ENCODE results near the gene GPRIN1.
"Not testable (repeated sequence)": the region's sequence is repeated elsewhere in the genome, so short reads cannot be mapped to it uniquely, and the experiment has no call there.

GPRIN1 gene

GRCh38 chr5:176620333-176620981, 10.5 kb upstream of the GPRIN1 start:
- FAIRE-seq = no peak

GRCh38 chr5:176619569-176620332, 9.8 kb upstream of the GPRIN1 start:
- no peak for FAIRE-seq

- no peak for FAIRE-seq
These were observed 9.2 kb upstream of the GPRIN1 start for GRCh38 chr5:176619203-176619568.

- FAIRE-seq = no peak
These were observed 8.8 kb upstream of the GPRIN1 start for GRCh38 chr5:176618783-176619182.

DNA sequence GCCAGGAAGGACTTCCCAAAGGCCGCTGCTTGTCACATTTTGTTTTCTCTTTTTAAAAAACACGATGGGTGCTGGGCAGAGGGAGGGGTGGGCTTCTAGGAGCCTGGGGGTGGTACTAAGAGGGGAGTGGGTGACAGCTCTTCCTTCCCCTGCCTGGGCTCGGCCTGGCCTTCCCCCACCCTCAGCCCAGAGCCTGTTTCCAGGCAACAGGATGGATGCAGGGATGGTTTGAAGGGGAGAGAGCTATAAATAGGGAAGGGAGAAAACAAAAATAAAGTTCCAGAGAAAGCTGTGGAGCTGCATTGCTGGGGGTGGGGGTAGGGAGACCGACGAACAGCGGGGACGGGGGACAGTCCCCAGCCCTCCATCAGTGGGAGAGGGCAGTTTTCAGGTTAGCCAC, 6.6 kb upstream of the GPRIN1 start:
- FAIRE-seq = no peak

GRCh38 chr5:176614805-176615478, 5.0 kb upstream of the GPRIN1 start:
- FAIRE-seq = no peak

- FAIRE-seq = no peak
These were observed 2.9 kb upstream of the GPRIN1 start for GRCh38 chr5:176612855-176613254.

- no peak for FAIRE-seq
These were observed 2.1 kb upstream of the GPRIN1 start for GRCh38 chr5:176612008-176612407.

GRCh38 chr5:176611435-176611834, 1.5 kb upstream of the GPRIN1 start:
- FAIRE-seq = no peak

DNA sequence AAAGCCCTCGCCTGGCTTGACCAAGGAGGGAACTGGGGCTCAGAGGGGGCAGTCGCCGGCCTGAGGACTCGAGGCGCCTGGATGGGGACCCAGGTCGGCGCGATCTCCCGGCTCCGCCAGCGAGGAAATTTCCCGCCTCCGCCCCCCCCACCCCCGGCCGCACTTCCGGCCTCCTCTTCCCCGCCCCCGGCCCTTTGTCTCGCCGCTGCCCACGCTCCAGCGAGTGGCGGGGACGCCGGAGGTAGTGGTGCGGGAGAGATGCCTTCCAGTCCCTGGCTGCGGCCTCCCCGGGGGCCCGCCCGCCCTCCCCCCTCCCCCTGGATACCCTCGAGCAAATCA, 448 bp upstream of the GPRIN1 start:
- no peak for FAIRE-seq

DNA sequence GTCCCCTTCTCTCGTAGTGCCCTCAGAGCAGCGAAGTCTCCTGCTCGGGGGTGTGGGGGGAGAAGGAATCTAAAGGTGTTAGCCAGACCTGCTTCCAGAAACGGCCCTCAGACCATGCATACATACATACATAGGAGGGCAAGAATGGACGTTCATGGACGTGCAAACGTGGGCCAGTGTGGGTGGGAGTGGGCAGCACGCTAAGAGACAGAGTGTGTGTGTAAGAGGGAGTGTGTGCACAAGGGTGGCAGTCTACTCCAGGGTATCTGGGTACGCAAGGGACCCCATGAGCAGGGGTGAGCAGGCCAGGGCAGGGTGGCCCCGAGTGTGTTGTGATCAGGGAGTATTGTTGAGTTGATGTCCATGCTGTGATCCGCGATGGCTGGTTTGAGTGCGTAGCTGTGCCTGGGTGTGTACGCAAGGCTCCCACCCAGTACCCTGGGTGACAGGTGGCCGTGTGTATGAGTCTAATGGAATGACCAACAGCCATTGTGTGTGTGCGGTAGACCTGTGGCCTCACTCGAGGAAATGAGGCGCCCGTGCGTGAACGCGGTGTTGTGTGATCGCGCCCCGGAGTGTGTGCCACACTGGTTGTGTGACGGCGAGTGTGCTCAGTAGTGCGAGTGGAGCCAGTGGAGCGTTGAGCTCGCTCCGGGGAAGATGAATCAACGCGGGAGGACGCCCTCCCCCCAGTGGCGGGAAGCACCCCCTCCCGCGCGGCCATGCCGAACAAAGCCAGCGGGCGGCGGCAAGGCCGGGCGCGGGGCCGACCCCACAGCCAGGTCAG, 826 bp downstream of the GPRIN1 start:
- FAIRE-seq = no peak

- no peak for FAIRE-seq
These were observed 1.7 kb downstream of the GPRIN1 start for GRCh38 chr5:176608142-176608705.

DNA sequence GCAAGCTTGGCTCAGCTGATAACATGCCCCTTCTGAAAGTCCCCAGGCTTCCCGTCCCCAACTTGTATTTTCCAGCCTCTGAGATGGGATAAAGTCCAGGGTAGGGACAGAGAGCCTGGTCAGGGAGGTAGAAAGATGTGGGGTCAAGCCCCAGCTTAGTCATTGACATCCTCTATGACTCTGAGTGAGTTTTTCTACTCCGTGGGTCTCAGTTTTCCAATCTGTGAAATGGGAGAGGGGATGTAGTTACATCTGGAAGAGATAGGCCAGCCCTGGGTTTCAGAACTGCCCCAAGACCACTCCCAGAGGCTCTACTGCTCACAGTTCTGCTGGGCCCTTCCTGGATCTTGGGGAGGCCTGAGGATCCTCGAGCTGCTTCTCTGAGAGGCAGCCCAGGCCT, 3.1 kb downstream of the GPRIN1 start:
- no peak for FAIRE-seq

GRCh38 chr5:176606032-176606431, 3.9 kb downstream of the GPRIN1 start:
- FAIRE-seq = no peak

DNA sequence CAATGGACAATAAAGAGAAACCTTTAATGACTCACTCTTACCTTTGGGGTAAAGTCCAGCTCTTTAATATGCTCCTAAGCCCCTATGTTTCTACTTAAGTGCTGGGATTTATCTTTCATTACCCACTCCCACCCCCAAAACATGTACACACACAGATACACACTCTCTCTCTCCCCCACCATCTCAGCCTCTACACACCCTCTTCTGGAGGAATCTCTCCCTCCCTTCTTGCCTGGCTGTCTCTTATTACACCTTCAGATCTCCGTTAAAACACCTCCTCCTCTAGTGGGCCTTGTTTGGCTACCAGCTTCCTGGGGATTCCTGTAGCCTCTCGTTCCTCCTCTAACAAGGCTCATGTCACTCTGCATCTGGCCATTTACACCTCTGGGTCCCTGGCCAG, 6.9 kb downstream of the GPRIN1 start:
- FAIRE-seq = no peak

- no peak for FAIRE-seq
These were observed 8.0 kb downstream of the GPRIN1 start for GRCh38 chr5:176601901-176602482.

- not testable (repeated sequence) for FAIRE-seq
These were observed 10.1 kb downstream of the GPRIN1 start for GRCh38 chr5:176599749-176600430.

- FAIRE-seq = no peak
These were observed 12.3 kb downstream of the GPRIN1 start for GRCh38 chr5:176597417-176598389.

DNA sequence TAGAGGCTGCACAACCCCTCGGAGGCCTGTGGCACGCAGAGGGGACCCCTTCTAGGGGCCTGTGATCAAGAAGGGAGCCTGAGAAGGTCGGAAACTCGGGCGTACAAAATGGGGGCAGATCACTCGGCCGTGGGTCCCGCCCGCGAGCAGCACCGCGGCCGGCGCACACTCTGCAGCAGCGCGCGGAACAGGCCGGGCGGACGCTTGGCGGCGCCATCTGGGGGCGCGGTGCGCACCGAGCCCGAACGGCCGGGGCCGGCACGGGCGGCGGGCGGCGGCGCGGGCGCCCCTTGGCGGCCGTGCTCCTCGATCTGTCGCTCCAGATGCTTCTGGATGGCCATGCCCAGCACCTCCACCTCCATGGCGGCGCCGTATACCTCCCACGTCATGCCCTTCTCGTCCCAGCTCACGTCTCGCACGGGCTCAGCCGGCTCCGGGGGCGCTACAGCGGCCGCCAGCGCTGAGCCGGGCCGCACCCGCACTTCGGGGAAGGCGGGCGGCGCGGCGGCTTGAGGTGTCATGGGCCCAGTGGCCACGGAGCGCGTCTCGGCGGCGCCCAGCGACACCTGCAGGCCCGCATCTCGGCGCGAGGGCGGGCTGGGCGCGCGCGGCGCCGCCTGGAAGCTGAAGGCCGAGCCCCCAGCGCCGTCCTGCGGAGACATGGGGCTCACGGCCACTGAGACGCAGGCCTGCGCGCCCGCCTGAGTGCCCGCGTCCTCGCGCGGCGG, 13.1 kb downstream of the GPRIN1 start:
- no peak for FAIRE-seq

DNA sequence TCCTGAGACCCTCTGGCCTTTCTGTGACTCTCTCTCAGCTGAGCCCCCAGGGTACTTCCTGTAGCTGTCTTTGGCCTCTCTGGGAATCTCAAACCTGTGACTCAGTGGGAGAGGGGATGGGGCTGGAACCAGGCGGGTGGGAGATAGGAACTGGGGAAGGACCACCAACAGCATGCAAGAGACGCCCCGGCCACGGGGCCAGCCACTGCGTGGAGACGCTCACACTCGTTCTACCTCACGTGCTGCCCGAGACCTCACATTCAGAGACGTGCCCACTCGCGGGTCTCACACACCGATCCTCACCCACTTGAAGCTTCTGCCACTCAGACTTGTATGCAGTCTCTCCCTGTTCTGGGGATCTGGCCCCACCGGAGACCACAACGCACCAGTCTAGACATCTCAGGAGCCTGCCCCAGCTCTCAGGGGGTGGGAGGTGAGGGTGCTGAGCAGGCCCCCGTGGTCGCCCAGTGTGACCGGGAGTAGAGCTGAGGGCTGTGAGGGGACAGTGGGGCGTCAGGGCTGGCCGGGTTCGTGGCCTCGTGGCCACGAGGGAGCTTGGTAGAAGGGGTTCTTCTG, 13.8 kb downstream of the GPRIN1 start:
- FAIRE-seq = no peak

Data from A204.1 (cell line).